DOHH2 (cell line): ENCODE measurements around the gene ST14.
"Not testable (repeated sequence)": the region's sequence is repeated elsewhere in the genome, so short reads cannot be mapped to it uniquely, and the experiment has no call there.

Source experiments
- H3F3A ChIP-seq: fragments of 200-600 bp; sonication (generic), shearing (Covaris generic); 2 replicates; pipeline ENCODE4 v1.6.0; 2016; ENCODE audit warnings: antibody characterized with exemption, mild to moderate bottlenecking; ENCODE audit not compliant: control insufficient read depth, insufficient read depth
- H3K27ac ChIP-seq: fragments of 200-600 bp; sonication (generic); 2 replicates; pipeline ENCODE4 v1.5.1; 2014; ENCODE audit warnings: low read depth, mild to moderate bottlenecking, low read length, moderate library complexity
- H3K27me3 ChIP-seq: fragments of 200-600 bp; sonication (generic); 2 replicates; pipeline ENCODE4 v1.6.1; 2014; ENCODE audit warnings: mild to moderate bottlenecking, low read length, mixed read lengths; ENCODE audit not compliant: control insufficient read depth
- H3K36me3 ChIP-seq: fragments of 200-600 bp; sonication (generic); 2 replicates; pipeline ENCODE4 v1.6.1; 2014; ENCODE audit warnings: mild to moderate bottlenecking, low read length, moderate library complexity, mixed read lengths; ENCODE audit not compliant: control insufficient read depth
- H3K4me1 ChIP-seq: fragments of 200-600 bp; sonication (generic); 2 replicates; pipeline ENCODE4 v1.6.1; 2014; ENCODE audit warnings: mild to moderate bottlenecking, low read length, mixed read lengths; ENCODE audit not compliant: control insufficient read depth
- H3K4me2 ChIP-seq: fragments of 200-600 bp; sonication (generic); 2 replicates; pipeline ENCODE4 v1.6.0; 2014; ENCODE audit warnings: mild to moderate bottlenecking, low read length, moderate library complexity
- H3K4me3 ChIP-seq: fragments of 200-600 bp; sonication (generic); 2 replicates; pipeline ENCODE4 v1.5.1; 2014; ENCODE audit warnings: mild to moderate bottlenecking, low read length, mixed read lengths
- H3K79me2 ChIP-seq: fragments of 200-600 bp; sonication (generic); 2 replicates; pipeline ENCODE4 v1.6.1; 2014; ENCODE audit warnings: mild to moderate bottlenecking, low read length, mixed read lengths; ENCODE audit not compliant: control insufficient read depth
- H3K9me2 ChIP-seq: fragments of 200-600 bp; sonication (generic); replicated peaks from 2 replicates; pipeline ENCODE4 v1.6.1; 2014; ENCODE audit warnings: mild to moderate bottlenecking, low read length, mixed read lengths; ENCODE audit not compliant: control insufficient read depth
- H3K9me3 ChIP-seq: fragments of 200-600 bp; sonication (generic); 2 replicates; pipeline ENCODE4 v1.6.1; 2014; ENCODE audit warnings: antibody characterized with exemption, low read length, mixed read lengths; ENCODE audit not compliant: control insufficient read depth, insufficient read depth
- H4K20me1 ChIP-seq: fragments of 200-600 bp; sonication (generic); 2 replicates; pipeline ENCODE4 v1.6.0; 2014; ENCODE audit warnings: low read depth, mild to moderate bottlenecking, antibody characterized with exemption, low read length, moderate library complexity; ENCODE audit not compliant: control insufficient read depth, insufficient read depth
- EZH2phosphoT487 ChIP-seq: fragments of 200-600 bp; sonication (generic); IDR thresholded peaks from 2 replicates; pipeline ENCODE4 v1.6.1; 2017; ENCODE audit warnings: borderline replicate concordance, mild to moderate bottlenecking, antibody characterized with exemption, low read length, moderate library complexity, mixed read lengths
- TF ChIP-seq, protein P1 (sequence below): fragments of 200-600 bp; sonication (generic); IDR thresholded peaks from one replicate; pipeline ENCODE4 v1.5.1; 2014; ENCODE audit warnings: antibody characterized with exemption, mild to moderate bottlenecking, low read depth, low read length; ENCODE audit not compliant: poor library complexity, severe bottlenecking

The ST14 gene

DNA sequence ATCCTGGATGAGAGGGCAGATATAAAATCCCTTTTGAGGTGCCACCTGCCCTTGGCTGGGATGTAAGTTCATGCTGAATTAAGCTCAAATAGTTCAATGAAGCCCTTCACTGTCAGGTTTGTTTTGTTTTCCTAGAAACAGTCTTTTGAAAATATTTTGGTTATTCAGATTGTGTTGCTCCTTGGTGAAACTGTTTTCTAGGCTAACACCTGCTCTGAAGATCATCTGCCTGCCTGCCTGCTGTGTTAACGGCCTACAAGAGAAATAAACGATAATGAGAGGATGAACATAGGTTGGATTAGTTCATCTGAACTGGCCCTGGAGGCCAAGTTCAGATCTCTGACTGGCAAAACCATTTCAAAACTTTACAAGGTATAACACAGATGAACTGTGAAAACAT, 87.7 kb downstream of the ST14 start:
- no peaks in the 10 kb centered on the region for H3F3A ChIP-seq
- no peak overlapping the region for H3K4me2 ChIP-seq
- no peak overlapping the region for H3K27ac ChIP-seq
- H3K4me1 ChIP-seq, result no peaks in the 10 kb centered on the region
- no peaks in the 10 kb centered on the region for H3K9me3 ChIP-seq
- peaks cover 71% of the 10 kb centered on the region for H3K79me2 ChIP-seq
- H3K4me3 ChIP-seq, result no peak overlapping the region
- no peaks in the 10 kb centered on the region for H3K27me3 ChIP-seq
- no peaks in the 10 kb centered on the region; the same call in 1 of the 2 replicates for H4K20me1 ChIP-seq
- H3K36me3 ChIP-seq, result peaks cover 33% of the 10 kb centered on the region
- TF ChIP-seq, protein P1, sequence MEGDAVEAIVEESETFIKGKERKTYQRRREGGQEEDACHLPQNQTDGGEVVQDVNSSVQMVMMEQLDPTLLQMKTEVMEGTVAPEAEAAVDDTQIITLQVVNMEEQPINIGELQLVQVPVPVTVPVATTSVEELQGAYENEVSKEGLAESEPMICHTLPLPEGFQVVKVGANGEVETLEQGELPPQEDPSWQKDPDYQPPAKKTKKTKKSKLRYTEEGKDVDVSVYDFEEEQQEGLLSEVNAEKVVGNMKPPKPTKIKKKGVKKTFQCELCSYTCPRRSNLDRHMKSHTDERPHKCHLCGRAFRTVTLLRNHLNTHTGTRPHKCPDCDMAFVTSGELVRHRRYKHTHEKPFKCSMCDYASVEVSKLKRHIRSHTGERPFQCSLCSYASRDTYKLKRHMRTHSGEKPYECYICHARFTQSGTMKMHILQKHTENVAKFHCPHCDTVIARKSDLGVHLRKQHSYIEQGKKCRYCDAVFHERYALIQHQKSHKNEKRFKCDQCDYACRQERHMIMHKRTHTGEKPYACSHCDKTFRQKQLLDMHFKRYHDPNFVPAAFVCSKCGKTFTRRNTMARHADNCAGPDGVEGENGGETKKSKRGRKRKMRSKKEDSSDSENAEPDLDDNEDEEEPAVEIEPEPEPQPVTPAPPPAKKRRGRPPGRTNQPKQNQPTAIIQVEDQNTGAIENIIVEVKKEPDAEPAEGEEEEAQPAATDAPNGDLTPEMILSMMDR, result no peak
- no peak for TF ChIP-seq EZH2phosphoT487
- no peaks in the 10 kb centered on the region for H3K9me2 ChIP-seq

GRCh38 chr11:130249371-130249770, 89.8 kb downstream of the ST14 start:
- Histone ChIP-seq H3K36me3 (peaks cover 33% of the 10 kb centered on the region), H3K79me2 (peaks cover 82% of the 10 kb centered on the region), H4K20me1 (no peaks in the 10 kb centered on the region; the same call in 1 of the 2 replicates), H3K27me3 (no peaks in the 10 kb centered on the region), H3K4me3 (no peak overlapping the region), H3K9me2 (no peaks in the 10 kb centered on the region), H3K4me1 (no peaks in the 10 kb centered on the region), H3F3A (no peaks in the 10 kb centered on the region), H3K27ac (no peak overlapping the region), H3K4me2 (no peak overlapping the region), H3K9me3 (no peaks in the 10 kb centered on the region)
- TF ChIP-seq, protein P1, result no peak
- TF ChIP-seq EZH2phosphoT487, result no peak

GRCh38 chr11:130249929-130250328, 90.3 kb downstream of the ST14 start:
- H3K9me2 ChIP-seq, H3K9me3 ChIP-seq, H3K27me3 ChIP-seq, H3F3A ChIP-seq, H3K4me2 ChIP-seq, H3K4me3 ChIP-seq, H3K27ac ChIP-seq, H3K4me1 ChIP-seq, H4K20me1 ChIP-seq: not testable (repeated sequence)
- Histone ChIP-seq H3K36me3 (peaks cover 30% of the 10 kb centered on the region), H3K79me2 (peaks cover 81% of the 10 kb centered on the region)

DNA sequence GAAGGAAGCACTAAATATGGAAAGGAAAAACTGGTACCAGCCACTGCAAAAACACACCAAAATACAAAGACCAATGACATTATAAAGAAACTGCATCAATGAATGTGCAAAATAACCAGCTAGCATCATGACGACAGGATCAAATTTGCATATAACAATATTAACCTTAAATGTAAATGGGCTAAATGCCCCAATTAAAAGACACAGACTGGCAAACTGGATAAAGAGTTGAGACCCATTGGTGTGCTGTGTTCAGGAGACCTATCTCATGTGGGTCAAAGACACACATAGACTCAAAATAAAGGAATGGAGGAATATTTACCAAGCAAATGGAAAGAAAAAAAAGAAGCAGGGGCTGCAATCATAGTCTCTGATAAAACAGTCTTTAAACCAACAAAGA, 92.2 kb downstream of the ST14 start:
- not testable (repeated sequence) for H3F3A ChIP-seq, H3K9me3 ChIP-seq, H4K20me1 ChIP-seq, H3K27me3 ChIP-seq, H3K27ac ChIP-seq, H3K4me2 ChIP-seq, H3K9me2 ChIP-seq, H3K4me1 ChIP-seq, H3K4me3 ChIP-seq
- H3K36me3 ChIP-seq, result peaks cover 20% of the 10 kb centered on the region
- peaks cover 80% of the 10 kb centered on the region for H3K79me2 ChIP-seq
